Measurements from ENCODE around the gene PPARD.
A peak's percentile ranks its signal among the peaks of the same experiment; 100 is the strongest.
"Not testable (repeated sequence)": the region's sequence is repeated elsewhere in the genome, so short reads cannot be mapped to it uniquely, and the experiment has no call there.

Gene PPARD

DNA sequence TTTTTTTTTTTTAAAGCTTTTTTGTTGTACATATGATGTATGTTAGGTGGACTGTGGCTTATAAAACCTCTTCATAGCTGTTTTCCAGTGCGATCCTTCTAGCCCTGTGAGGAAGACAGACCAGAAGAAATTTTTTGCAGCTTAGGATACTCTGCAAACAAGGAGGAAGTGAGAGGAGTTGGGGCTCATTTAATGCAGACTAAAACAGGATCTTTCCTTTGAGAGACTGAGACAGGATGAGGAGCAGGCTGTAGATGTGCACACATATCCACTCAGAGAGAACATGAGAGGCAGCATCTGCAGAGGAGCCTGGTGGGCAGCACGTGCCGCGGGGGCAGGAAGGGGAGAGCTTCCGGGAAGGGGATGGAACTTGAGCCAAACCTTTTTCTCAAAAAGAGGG lies 45.7 kb downstream of the PPARD start:
- no peak for DNase-seq

DNA sequence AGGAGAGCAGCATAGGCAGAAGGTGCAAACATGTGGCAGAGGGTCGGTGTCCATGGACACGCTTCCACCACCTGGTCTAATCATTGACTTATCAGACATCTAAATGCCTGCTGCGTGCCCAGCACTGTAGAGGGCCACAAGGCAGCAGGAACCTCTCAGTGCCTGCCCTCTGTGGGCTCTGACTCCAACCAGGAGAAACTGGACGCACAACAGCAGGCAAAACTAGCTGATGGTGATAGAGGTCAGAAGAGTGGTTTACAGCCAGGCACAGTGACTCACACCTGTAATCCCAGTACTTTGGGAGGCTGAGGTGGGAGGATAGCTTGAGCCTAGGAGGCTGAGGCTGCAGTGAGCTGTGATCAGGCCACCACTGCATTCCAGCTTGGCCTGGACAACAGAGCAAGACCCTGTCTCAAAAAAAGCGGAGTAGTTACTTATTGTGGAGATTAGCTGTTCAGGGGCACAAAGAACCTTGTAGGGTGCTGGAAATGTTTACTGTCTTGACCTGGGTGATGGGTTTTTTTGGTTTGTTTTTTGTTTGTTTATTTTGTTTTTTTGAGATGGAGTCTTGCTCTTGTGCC lies 46.5 kb downstream of the PPARD start:
- no peak for DNase-seq

DNA sequence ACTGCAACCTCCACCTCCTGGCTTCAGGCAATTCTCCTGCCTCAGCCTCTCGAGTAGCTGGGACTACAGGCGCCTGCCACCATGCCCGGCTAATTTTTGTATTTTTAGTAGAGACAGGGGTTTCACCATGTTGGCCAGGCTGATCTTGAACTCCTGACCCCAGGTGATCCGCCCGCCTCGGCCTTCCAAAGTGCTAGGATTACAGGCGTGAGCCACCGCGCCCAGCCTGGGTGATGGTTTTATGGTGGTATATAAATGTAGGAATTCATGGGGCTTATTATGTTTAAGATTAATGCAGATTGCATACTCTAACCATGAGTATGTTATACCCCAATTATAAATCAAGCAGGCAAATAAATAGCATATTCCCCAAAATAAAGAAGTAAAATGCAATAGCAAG lies 47.0 kb downstream of the PPARD start:
- DNase-seq, result not testable (repeated sequence)

DNA sequence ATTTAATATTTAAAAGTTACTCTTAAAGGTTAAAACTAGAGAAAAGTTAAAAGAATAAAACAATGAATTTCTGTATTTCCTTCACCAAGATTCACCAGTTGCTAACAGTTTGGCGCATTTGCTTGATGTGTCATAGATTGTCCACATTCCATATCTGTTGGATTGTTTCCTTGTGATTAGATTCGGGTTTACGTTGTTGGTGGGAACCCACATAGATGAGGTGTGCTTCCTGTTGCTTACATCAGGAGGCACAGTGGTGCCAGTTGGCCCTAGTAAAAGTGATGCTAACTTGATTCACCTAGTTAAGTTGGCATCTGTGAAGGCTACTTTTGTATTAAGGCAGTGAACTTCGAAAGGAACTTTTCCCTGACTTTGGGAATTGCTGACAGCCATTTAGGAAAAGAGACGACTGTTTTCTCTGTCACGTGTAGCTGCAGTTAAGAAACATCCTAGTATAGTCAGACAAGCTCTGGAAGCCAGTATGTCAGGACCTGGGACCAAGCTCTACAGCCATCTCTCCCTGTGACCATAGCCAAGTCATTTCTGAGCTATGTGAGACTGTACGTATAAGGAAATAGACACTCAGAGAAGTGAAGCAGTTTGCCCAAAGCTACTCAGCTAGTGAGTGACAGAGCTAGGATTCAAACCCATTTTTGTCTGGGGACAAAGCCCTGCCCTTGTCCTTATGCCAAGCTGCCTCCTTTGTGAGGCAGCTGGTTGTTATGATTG lies 49.0 kb downstream of the PPARD start:
- DNase-seq, result peak; percentile 88

DNA sequence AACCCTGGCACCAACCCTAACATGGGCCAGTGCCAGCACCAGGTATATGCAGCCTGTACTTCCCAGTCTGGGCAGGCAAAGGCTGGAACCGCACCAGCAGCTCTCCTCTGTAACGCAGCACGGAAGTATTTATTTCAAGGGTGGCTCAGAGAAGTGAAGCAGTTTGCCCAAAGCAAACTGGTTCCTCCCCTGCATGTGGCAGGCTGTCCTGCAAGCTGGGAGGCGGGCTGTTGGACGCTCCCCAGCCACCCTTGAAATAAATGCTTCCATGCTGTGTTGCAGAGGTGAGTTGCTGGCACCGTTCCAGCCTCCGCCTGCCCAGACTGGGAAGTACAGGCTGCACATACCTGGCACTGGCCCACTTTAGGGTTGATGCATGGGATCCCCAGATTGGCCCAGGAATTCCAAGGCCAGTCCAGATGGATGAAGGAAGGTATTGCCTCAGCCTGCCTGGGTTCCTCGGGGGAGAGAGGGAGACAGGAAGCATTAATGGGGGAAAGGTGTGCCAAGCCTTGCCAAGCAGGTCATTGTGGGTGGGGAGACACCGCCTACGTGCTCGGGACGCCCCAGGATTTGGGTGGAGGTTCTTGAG lies 49.8 kb downstream of the PPARD start:
- DNase-seq, result no peak

DNA sequence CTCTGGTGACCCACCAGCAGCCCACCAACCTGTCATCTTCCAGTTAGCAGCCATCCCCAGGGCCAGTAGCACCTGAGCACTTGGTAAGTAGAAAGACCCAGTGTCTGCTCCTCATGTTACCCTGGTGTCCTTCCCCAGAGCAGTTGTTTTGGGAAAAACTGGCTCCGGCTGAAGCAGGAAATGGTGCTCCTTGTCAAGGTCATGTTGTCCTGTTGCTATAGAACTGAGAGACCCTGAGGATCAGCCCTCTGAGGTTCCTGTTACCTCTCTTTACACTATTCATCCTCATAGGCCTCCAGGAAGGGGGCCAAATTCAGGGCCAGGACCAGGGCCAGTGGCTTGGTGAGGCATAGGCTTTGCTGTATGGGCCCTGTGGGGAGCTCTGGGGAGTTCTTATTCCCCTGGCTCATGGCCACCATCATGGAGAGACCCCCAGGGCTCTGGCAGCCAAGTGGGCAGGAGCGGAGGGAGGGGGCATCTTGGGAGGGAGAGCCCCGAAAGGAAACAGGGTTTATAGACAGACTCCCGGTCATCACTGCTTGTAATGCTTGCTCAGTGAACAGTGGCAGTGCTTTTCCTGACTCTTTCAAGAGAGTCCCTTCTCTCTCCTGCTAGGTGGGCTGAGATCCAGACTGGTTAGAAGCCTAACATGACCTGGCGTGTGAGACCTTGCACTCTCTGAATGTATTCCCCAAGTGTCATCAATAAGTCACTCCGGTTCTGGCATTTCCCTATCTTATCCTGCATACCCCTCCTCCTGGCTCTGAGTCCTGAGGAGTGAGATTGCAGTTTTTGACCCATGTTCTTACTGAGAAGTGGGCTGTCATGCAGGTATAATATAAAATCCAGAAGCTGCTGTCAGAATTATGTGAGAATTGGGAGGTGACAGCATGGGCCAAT lies 50.7 kb downstream of the PPARD start:
- no peak for DNase-seq

DNA sequence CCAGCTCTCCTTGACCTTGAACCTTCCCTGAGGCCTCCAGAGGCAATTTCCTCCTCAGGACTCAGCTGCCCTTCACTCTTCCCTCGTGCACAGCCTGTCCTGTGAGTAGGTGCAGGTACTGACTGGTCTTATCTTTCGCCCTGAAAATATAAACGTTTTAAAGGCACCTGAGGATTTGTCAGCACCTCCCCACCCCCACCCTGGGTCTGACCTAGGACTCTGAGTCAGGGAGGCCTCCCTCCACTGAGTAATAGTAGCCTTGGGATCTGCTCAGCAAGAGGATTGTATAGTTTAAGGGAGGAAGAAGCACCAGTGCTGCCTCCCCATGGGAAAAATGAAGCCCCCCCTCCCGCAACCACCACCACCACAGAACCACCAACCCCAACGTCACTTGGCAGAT lies 54.6 kb downstream of the PPARD start:
- peak; percentile 44 for DNase-seq

DNA sequence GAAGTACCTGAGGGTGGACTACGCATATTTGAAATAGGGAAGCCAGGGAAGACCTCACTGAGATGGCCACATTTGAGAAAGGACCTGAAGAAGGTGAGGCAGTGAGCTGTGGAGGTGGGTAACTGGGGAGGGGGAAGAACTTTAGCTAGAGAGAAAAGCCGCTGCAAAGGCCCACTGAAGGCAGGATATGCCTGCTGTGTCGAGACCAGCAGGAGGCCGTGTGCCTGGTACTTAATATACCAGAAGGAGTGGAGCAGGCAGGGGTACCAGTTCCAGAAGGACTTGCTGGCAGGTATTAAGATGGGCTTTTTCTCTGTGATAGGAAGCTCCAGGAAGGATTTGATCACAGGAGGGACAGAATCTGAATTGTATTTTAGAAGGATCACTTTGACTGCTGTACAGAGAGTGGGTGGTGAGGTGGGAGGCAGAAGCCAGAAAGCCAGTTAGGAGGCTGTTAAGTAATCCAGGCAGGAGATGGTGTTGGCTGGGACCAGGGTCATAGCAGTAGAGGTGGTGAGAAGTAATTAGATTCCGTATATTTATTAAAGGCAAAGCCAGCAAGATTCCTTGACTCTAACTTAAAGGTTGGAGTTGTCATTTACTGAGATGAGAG lies 55.6 kb downstream of the PPARD start:
- no peak for DNase-seq

DNA sequence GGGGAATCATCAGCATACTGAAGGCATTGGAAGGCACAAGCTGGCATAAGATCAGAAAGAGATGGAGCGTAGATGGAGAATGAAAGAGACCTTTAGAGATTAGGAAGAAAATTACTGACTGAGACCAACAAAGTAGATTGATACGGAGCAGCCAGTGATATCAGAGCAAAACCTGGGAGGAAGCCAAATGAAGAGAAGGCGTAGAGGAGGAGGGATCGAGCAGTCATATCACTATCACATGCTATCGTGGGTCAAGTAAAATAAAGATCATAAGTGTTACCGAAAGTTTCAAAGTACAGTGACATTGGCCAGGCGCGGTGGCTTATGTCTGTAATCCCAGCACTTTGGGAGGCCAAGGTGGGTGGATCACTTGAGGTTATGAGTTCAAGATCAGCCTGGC lies 56.2 kb downstream of the PPARD start:
- DNase-seq, result no peak

DNA sequence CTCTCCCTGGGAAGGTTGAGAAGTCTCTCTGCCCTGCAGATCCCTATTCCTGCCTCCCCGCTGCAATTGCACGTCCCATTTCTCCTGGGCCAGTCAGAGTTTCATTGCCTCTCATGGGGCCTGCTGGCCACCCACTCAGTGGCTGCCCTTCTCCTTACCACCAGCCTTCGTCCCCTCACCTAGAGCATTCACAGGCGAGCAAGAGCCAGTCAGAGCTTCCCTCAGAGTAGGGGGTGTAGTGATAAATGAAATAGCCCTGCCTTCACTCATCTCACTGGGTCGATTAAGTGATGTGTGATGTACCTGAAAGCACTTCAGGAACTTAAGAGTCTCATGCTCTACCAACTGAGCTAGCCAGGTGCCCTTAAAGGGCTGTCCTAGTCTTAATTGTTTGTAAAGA lies 57.8 kb downstream of the PPARD start:
- no peak for DNase-seq

DNA sequence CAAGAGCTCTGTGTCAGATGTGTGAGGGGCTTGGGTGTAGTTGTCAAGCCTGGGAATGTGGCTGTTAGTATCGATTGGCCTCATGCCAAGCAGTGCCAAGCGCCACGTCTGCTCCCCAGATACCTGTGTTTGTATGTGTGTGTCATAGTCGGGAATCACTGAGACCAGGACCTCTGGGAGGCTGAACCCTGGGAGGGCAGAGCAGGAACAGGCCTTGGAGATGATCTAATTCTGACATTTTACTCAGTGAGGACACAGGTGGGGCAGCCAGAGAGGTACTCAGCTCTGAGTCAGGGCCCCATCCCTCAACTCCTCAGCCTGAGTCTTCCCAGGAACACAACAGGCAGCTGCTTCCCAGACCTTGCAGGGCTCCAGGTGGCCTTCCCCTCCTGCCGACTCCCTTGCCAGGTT lies 58.5 kb downstream of the PPARD start:
- DNase-seq, result no peak

DNA sequence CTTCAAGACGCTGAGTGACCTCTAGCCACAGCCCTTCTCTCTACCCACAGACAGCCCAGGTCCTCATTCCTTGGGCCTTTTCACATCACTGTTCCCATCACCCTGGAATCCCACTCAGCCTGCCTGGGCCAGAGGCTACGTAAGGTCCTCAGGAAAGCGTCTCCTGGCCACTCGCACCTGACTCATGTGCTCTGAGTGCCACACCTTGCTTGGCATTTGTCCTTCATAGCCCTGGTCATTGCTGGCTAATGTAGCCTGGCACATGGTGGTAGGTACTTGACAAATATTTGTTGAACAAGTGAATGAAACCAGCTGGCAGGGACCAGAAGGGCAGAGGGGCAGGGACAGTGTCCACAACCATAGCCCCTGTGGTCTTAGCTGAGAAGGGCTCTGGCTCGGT lies 59.2 kb downstream of the PPARD start:
- DNase-seq, result no peak

DNA sequence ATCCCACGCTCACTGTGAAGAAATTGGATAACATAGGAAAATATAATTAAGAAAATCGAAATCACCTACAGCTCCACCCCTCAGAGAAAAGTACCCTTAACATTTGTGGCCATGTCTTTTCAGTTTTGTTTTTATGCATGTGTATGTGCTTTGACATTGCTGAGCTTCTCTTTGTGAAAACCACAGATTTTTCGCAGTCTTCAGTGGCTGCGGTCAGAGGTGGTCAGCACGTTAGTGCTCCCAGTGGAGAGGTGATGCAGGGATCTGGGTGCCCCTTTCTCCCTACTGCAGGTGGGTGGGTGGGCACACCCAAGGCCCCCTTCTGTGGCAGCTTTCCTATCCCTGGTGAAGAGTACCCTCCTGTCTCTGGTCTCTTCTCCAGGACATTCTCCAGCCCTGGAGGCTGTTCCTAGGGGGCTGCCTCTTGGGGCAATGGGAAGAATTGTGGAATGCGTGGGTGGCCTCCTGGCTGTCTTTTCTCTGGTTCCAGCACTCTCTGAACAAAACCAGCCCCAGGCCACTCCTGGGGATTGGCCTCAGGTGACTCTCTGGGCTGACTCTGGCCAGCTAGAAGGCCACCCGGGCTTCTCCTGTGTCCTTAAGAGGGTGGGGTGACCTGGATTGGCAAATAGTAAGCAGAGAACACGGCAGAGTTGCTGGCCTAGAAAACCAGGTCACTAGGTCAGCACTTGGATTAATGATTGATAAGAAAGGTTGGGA lies 59.9 kb downstream of the PPARD start:
- DNase-seq, result no peak

DNA sequence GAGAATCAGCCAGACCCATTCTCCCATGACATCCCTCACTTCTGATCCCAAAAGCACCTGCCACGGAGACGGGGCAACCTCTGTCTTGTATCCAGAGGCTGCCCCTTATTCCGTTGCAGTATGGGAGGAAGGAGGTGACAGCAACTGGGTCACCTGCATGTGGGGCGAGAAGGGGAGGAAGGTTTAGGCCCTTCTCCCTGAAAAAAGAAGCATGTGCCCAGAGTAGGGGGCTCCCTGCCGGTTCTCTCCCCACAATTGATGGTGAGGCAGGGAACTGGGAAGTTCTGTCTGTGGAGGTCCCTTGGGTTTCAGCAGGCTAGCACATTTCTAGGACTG lies 60.5 kb downstream of the PPARD start:
- DNase-seq, result no peak

DNA sequence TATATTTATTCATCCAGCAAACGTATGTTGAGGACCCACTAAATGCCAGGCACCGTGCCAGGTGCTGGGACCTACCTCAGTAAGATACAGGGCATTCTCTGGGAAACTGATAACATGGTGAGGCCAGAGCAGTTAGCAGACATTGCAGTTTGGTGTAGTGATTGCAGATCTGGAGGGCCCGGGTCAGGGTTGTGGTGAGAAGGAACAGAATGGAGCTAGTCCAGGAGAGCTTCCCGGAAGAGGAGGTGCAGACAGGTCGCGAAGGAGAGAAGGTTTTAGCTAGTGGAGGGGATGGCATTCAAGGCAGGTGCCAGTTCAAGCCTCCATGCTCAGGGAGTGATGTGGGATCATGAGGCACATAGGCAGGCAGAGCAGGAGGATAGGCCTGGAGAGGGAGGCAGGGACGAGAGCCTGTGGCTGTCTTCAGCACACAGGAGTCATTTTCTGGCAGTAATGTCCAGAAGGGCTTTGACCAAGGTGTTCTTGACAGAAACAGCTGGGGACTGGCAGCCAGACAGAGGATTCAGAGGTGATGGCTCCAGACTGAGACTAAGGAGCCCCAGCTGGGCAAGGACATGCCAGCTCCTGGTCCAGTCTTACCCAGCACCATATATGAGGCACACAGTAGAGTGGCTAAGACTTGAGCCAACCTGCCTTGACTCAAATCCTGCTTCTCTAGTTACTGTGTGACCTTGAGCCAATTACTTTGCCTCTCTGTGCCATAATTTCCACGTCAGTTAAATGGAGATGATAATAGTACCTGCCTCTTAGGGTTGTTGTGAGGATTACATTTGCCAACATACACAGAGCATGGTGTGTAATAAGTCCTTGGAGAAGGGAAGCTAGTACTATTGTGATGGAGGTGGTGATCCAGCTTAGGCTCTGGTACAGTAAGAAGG lies 61.4 kb downstream of the PPARD start:
- DNase-seq, result no peak

DNA sequence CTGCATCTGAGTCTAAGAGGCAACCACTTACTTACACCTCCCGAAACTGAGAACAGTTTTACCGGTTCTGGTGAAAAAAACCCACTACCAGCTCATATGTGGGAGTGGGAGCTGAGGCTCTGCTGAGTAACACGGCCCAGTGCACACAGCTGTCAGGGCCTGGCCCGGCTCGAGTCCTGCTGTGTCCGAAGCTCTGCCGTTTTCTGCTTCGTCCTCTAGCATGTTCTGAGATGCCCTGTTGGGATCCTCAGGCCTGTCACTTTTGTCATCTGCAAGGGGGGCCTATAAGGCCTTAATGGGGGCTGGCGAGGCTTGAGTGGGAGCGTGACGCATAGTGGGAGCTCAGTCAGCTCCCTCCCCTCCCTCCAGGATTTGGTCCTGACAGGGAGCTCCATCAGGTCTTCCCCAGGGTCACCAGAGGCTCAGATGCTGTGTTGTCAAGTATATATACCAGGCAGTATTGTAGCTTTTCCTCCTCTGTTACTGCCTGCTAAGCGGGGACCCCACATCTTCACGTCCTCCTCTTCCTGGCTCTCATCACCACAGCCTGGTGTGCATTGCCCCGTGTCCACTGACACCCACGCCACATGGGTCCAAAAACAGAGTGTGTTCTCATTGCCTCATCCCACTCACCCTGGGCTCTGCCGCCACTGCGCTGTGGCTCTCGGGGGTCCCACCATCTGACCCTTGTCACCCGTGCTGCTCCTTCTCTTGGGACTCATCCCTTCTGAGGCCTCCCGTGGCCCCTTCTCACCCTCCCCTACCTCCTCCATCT lies 64.5 kb downstream of the PPARD start:
- no peak for DNase-seq

DNA sequence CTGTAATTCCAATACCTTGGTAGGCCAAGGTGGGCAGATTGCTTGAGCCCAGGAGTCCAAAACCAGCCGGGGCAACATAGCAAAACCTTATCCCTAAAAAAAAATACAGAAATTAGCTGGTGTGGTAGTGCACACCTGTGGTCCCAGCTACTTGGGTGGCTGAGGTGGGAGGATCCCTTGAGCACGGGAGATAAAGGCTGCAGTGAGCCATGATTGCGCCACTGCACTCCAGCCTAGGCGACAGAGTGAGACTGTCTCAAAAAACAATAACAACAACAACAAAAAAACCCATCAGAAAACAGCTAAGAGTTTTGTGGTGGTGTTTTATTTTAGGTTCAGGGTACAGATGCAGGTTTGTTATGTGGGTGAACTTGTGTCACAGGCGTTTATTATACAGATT lies 66.9 kb downstream of the PPARD start:
- DNase-seq, result no peak

DNA sequence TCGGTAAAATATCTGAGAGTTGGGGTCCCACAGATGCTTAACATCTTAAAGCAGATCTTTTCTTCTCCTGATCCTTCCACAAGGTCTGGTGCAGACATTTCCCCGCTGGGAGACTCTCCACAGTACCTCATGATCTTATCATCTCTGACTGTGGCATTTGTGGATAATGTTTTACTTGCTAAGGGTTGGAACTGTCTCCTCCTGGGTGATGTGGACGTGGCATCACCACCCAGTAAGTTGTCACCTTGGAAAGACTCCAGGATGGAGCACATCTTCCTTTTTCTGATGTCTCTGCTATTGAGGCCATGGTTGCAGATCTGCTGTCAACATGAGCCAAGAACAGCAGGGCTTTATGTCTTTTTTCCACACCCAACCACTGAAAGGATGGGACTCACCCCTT lies 67.8 kb downstream of the PPARD start:
- DNase-seq, result no peak

DNA sequence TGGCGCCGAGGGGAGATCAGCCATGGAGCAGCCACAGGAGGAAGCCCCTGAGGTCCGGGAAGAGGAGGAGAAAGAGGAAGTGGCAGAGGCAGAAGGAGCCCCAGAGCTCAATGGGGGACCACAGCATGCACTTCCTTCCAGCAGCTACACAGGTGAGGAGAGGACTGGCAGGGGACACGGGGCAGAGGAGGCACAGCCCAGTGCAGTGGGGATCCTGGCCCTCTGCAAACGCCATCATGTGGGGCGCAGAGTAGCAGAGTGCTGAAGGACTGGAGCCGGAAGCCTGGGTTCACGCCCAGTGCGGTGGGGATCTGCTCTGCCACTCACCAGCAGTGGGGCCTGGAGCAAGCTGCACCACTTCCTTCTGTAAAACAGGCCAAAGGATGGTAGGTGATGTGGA lies 68.7 kb downstream of the PPARD start:
- no peak for DNase-seq

DNA sequence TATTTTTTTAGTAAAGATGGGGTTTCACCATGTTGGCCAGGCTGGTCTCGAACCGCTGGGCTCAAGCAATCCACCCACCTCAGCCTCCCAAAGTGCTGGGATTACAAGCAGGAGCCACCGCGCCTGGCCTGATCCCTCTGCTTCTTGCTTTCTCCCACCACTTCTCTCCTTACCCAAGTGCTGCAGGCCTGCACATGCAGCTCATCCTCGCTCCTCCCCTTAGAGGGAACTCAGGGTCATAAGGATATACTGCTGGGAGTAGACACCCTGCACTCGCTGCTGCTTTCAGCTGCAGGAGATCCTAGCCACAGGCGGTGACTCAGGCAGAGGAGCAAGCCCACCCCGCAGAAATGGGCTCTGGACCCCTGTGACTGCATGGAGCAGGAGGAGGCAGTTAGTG lies 69.7 kb downstream of the PPARD start:
- DNase-seq, result no peak

DNA sequence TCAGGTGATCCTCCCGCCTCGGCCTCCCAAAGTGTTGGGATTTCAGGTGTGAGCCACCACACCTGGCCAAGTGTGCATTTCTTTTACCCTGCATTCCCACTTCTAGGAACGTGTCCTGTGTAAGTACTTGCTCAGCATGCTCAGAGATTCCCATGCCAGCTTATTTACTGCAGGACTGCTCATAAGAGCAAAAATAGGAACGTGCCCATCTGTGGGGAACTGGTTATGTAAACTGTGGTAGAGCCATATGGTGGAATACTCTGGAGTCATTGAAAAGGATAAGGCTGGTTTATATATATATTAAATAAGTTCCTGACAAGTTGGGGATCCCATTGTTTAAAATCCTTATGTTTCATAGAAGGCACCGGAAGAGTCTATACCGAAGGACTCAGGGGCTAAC lies 71.6 kb downstream of the PPARD start:
- DNase-seq, result no peak
